ENCODE measurements around the gene PLD1. TPM values are rescaled to one million over a fixed set of nuclear protein-coding genes. Genes with fewer than 3 reads are reported as not detected.

PLD1 gene
- total and polyA plus RNA-seq, 10 of the 15 experiments (the other 5 are each of a cell fraction or from before 2014, with no cell fraction given), result 2.9 to 108 (median 3.6) TPM

DNA sequence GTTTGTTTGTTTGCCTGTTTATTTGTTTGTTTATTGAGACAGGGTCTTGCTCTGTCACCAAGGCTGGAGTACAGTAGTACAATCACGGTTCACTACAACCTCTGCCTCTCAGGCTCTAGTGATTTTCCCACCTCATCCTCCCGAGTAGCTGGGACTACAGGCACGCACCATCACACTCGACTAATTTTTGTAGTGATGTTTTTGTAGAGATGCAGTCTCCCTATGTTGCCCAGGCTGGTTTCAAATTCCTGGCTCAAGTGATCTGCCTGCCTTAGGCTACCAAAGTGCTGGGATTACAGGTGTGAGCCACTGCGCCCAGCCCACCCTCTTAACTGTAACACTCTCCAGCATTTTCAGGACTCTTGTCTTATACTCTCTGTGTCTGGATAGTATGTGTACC is 26.7 kb downstream of the PLD1 start:
- intact Hi-C loops (cut with micrococcal nuclease; ENCODE audit: unreplicated experiment), result no loop called here
- POLR2A ChIA-PET, result interaction anchor here (0.5 to 2.4 kb wide), 3 partner anchors 8 to 13 kb away, joined by 6 to 13 read pairs (median 12); no protein-coding TSS in a partner anchor
- no peaks in the 10 kb centered on the region for H3K27me3 ChIP-seq (replicated peaks in 1 of 2; ENCODE audit: control insufficient read depth in 2 of 2, insufficient read depth in 2 of 2, low read length in 1 of 2)
- H3K9ac ChIP-seq (ENCODE audit: control insufficient read depth, insufficient read depth, low read length), result no peak overlapping the region
- BruUV-seq (replicated peaks), result no TSS peak
- 46% methylated on average over 5 of the region's 5 CpGs for WGBS (ENCODE audit: insufficient coverage, insufficient replicate concordance, low lambda C conversion rate, missing lambda C conversion rate)
- H3K27ac ChIP-seq (ENCODE audit: control insufficient read depth, insufficient read depth), result no peak overlapping the region
- in situ Hi-C loops (cut with MboI), result no loop called here
- SMC1A ChIA-PET (ENCODE audit: uncharacterized antibody, unreplicated experiment), result interaction anchor here (0.8 to 10.9 kb wide), 8 partner anchors 10 to 45 kb away, joined by 3 to 187 read pairs (median 4); no protein-coding TSS in a partner anchor
- H3K79me2 ChIP-seq (ENCODE audit: control insufficient read depth, insufficient read depth, low read length), result no peaks in the 10 kb centered on the region
- RAD21 ChIA-PET (ENCODE audit: unreplicated experiment), result interaction anchor here (1.4 to 18.8 kb wide), 5 partner anchors 11 to 49 kb away, joined by 3 to 333 read pairs (median 5); no protein-coding TSS in a partner anchor
- DNase-seq (ENCODE audit: low read depth, low spot score), result no peak
- H3K9me3 ChIP-seq (replicated peaks; ENCODE audit: control insufficient read depth, insufficient read depth, low read length), result no peaks in the 10 kb centered on the region
- H3K4me1 ChIP-seq (ENCODE audit: control insufficient read depth, insufficient read depth, low read length), result no peaks in the 10 kb centered on the region
- CTCF ChIA-PET, result interaction anchor here (1.2 to 1.5 kb wide), 5 partner anchors 8 to 170 kb away, joined by 4 to 9 read pairs (median 5); no protein-coding TSS in a partner anchor
- no peak overlapping the region for H3K4me3 ChIP-seq
- no peak overlapping the region for H3K4me2 ChIP-seq (ENCODE audit: control insufficient read depth, insufficient read depth)
- no peak for FAIRE-seq
- H4K20me1 ChIP-seq (ENCODE audit: control insufficient read depth, insufficient read depth), result no peaks in the 10 kb centered on the region
- no peak overlapping the region for H2AFZ ChIP-seq (ENCODE audit: control insufficient read depth, low read depth, low read length)
- peak; percentile 10; the same call in 2 of the 3 replicates for ATAC-seq
- no peaks in the 10 kb centered on the region for H3K36me3 ChIP-seq (ENCODE audit: control insufficient read depth in 2 of 2, insufficient read depth in 2 of 2, low read length in 1 of 2)
- TF ChIP-seq E2F8 (IDR thresholded peaks at IDR 0.05; ENCODE audit: low read depth, partially characterized antibody) (no peak), CEBPB (IDR thresholded peaks at IDR 0.05; ENCODE audit: borderline replicate concordance in 1 of 2, low read depth in 2 of 2, low read length in 2 of 2) (no peak), EED (IDR thresholded peaks at IDR 0.05; ENCODE audit: low read depth) (no peak), RELA (IDR thresholded peaks at IDR 0.05; ENCODE audit: borderline replicate concordance, partially characterized antibody) (no peak), EP300 (IDR thresholded peaks at IDR 0.05; ENCODE audit: borderline replicate concordance in 1 of 2, control insufficient read depth in 1 of 2, low read depth in 2 of 2, low read length in 2 of 2) (no peak), STAT1 (conservative IDR thresholded peaks at IDR 0.05) (no peak), CEBPZ (IDR thresholded peaks at IDR 0.05; ENCODE audit: low read depth, low read length) (no peak), TAF1 (IDR thresholded peaks at IDR 0.05; ENCODE audit: borderline replicate concordance, low read depth, low read length) (no peak), SP1 (IDR thresholded peaks at IDR 0.05; ENCODE audit: low read depth, low read length) (no peak), ZNF24 (IDR thresholded peaks at IDR 0.05) (no peak), TCF12 (IDR thresholded peaks at IDR 0.05; ENCODE audit: low read depth, low read length) (no peak)
- TF ChIP-seq, protein P1, sequence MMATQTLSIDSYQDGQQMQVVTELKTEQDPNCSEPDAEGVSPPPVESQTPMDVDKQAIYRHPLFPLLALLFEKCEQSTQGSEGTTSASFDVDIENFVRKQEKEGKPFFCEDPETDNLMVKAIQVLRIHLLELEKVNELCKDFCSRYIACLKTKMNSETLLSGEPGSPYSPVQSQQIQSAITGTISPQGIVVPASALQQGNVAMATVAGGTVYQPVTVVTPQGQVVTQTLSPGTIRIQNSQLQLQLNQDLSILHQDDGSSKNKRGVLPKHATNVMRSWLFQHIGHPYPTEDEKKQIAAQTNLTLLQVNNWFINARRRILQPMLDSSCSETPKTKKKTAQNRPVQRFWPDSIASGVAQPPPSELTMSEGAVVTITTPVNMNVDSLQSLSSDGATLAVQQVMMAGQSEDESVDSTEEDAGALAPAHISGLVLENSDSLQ (IDR thresholded peaks at IDR 0.05), result no peak
- TF ChIP-seq, protein P2, sequence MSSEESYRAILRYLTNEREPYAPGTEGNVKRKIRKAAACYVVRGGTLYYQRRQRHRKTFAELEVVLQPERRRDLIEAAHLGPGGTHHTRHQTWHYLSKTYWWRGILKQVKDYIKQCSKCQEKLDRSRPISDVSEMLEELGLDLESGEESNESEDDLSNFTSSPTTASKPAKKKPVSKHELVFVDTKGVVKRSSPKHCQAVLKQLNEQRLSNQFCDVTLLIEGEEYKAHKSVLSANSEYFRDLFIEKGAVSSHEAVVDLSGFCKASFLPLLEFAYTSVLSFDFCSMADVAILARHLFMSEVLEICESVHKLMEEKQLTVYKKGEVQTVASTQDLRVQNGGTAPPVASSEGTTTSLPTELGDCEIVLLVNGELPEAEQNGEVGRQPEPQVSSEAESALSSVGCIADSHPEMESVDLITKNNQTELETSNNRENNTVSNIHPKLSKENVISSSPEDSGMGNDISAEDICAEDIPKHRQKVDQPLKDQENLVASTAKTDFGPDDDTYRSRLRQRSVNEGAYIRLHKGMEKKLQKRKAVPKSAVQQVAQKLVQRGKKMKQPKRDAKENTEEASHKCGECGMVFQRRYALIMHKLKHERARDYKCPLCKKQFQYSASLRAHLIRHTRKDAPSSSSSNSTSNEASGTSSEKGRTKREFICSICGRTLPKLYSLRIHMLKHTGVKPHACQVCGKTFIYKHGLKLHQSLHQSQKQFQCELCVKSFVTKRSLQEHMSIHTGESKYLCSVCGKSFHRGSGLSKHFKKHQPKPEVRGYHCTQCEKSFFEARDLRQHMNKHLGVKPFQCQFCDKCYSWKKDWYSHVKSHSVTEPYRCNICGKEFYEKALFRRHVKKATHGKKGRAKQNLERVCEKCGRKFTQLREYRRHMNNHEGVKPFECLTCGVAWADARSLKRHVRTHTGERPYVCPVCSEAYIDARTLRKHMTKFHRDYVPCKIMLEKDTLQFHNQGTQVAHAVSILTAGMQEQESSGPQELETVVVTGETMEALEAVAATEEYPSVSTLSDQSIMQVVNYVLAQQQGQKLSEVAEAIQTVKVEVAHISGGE (CRISPR knock-in tag; IDR thresholded peaks at IDR 0.05), result no peak

Data from GM12878 (cell line).